ENCODE data around the gene RSPO1.

The RSPO1 gene

DNA sequence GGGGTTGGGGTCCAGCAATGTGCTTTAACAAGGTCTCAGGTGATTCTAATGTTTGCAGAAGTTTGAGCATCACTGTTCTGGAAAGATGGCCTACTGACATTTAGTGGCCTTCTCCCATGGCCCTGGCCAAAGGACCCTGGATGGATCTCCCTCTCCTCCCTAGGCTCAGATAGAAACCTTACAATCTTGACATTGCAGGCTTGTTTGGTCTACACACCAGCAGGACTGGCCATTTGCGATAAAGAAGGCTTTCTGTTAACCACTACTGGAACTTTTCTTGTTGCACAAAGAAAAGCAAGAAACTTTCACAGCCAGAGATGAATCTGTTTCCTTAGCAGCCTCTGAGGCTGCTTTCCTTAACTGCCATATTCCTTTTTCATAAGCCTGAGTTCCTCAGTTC, 71.7 kb downstream of the RSPO1 start:
- DNase-seq: no peak
